GM12874 (cell line): ENCODE data around the gene ZDHHC23.

Experiments used
- TF ChIP-seq, protein P1 (sequence below): IDR thresholded peaks from 2 replicates; pipeline ENCODE4 v1.5.1; 2011; ENCODE audit warnings: low read depth, mild to moderate bottlenecking, control low read depth, low read length, moderate library complexity; ENCODE audit not compliant: insufficient read depth

ZDHHC23 gene

GRCh38 chr3:113966172-113966571, 18.4 kb downstream of the ZDHHC23 start:
- TF ChIP-seq, protein P1, sequence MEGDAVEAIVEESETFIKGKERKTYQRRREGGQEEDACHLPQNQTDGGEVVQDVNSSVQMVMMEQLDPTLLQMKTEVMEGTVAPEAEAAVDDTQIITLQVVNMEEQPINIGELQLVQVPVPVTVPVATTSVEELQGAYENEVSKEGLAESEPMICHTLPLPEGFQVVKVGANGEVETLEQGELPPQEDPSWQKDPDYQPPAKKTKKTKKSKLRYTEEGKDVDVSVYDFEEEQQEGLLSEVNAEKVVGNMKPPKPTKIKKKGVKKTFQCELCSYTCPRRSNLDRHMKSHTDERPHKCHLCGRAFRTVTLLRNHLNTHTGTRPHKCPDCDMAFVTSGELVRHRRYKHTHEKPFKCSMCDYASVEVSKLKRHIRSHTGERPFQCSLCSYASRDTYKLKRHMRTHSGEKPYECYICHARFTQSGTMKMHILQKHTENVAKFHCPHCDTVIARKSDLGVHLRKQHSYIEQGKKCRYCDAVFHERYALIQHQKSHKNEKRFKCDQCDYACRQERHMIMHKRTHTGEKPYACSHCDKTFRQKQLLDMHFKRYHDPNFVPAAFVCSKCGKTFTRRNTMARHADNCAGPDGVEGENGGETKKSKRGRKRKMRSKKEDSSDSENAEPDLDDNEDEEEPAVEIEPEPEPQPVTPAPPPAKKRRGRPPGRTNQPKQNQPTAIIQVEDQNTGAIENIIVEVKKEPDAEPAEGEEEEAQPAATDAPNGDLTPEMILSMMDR, result no peak

DNA sequence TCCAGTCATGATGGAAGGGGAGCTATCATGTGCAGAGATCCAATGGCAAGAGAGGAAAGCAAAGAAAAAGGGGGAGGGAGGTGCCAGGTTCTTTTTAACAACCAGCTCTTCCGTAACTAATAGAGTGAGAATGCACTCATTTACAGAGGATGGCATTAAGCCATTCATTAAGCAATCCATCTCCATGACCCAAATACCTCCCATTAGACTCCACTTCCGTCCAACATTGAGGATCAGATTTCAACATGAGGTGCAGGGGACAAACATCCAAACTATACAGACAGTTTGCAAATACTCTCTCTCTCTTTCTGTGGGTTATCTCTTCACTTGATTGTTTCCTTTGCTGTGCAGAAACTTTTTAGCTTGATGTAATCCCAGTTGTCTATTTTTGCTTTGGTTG, 21.2 kb downstream of the ZDHHC23 start:
- TF ChIP-seq, protein P1, result no peak

GRCh38 chr3:113977822-113978221, 30.0 kb downstream of the ZDHHC23 start:
- TF ChIP-seq, protein P1, result no peak

GRCh38 chr3:113979916-113980315, 32.1 kb downstream of the ZDHHC23 start:
- TF ChIP-seq, protein P1, result no peak

GRCh38 chr3:113981803-113982202, 34.0 kb downstream of the ZDHHC23 start:
- TF ChIP-seq, protein P1, result no peak

DNA sequence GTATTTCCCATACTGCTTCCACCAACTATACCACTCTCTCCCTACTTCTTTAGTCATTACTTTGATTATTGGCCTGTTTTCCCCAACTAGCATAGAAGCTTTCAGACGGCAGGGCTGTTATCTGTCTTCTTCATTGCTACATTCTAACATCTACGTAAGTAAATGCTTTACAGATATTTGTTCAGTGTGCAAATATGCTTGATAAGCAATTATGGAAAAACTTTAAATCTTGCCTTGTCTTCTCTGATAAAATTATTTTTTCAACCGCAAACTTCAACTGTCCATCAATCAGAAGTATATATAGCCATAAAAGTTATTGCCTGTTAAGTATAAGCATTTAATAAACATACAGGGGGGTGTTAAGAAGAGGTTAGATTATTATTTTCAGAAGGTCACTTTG, 35.7 kb downstream of the ZDHHC23 start:
- TF ChIP-seq, protein P1, result no peak

GRCh38 chr3:113985541-113985940, 37.7 kb downstream of the ZDHHC23 start:
- TF ChIP-seq, protein P1, result no peak

GRCh38 chr3:114005481-114005880, 57.7 kb downstream of the ZDHHC23 start:
- TF ChIP-seq, protein P1, result no peak
